K562 (cell line): ENCODE data around the gene RAB13. TPM values are rescaled to one million over a fixed set of nuclear protein-coding genes. Genes with fewer than 3 reads are reported as not detected.

Experiments used
- ATAC-seq: fragments of 200-7000 bp; cut with Tn5 transposase; 3 replicates; pipeline ENCODE4 v1.9.1; 2020; ENCODE audit warnings: moderate library complexity
- BruUV-seq: library from RNA; stranded (reverse); fragments of 400-500 nt; replicated peaks from 2 replicates; lab custom pipeline; 2021; lab: Mats Ljungman, UMichigan
- CTCF ChIA-PET: fragments of 300-600 bp; formaldehyde crosslinking; extraction: SDS; loops from one replicate; lab custom pipeline; 2021; ENCODE audit warnings: low intra/inter-chr PET ratio; lab: Yijun Ruan, JAX
- POLR2A ChIA-PET: fragments of 300-600, 350-650 bp; sonication (Branson Sonifier 250); formaldehyde crosslinking; extraction: SDS; loops from one replicate; lab custom pipeline; 2021; ENCODE audit warnings: antibody characterized with exemption, inconsistent platforms; lab: Yijun Ruan, JAX
- DNase-seq, 4 experiments: peaks; one replicate each; pipeline versions ENCODE4 v3.0.0 to v3.0.0-alpha.2; 2011 to 2018; ENCODE audit warnings: low spot score in 3 of 4, mixed read lengths in 3 of 4; ENCODE audit errors: extremely low read depth in 1 of 4
- FAIRE-seq: peaks from 2 replicates; lab custom pipeline; 2011; peaks lifted over from hg19 to GRCh38; lab: Jason Lieb, UNC
- H2AFZ ChIP-seq: 2 replicates; pipeline ENCODE4 v1.6.0; 2011; ENCODE audit warnings: low read depth, low read length, control low read depth, inconsistent platforms
- H3K27ac ChIP-seq: fragments of 200-600 bp; 3 replicates; pipeline ENCODE4 v1.8.0; 2011; ENCODE audit warnings: low read depth, mild to moderate bottlenecking, control low read depth, inconsistent platforms, low read length, moderate library complexity, mixed read lengths; ENCODE audit errors: extremely low read depth
- H3K27me3 ChIP-seq, 2 experiments: fragments of 300-600 bp in 1 of 2; 2 replicates in 1 of 2; 3 replicates in 1 of 2; pipeline versions ENCODE4 v1.6.0 to v1.8.0; 2011; ENCODE audit warnings: inconsistent platforms in 2 of 2, low read length in 2 of 2, mild to moderate bottlenecking in 1 of 2, mixed read lengths in 1 of 2, moderate library complexity in 1 of 2; ENCODE audit not compliant: control insufficient read depth in 2 of 2, insufficient read depth in 2 of 2
- H3K36me3 ChIP-seq: fragments of 300-600 bp; 3 replicates; pipeline ENCODE4 v1.8.0; 2011; ENCODE audit warnings: mild to moderate bottlenecking, low read length, inconsistent platforms; ENCODE audit not compliant: control insufficient read depth, insufficient read depth
- H3K4me1 ChIP-seq, 2 experiments: fragments of 200-600 bp in 1 of 2; replicated peaks in 1 of 2; 2 replicates in 1 of 2; 3 replicates in 1 of 2; pipeline versions ENCODE4 v1.5.1 to v1.8.0; 2011; ENCODE audit warnings: inconsistent platforms in 2 of 2, low read length in 2 of 2, mild to moderate bottlenecking in 1 of 2, mixed read lengths in 1 of 2, moderate library complexity in 1 of 2; ENCODE audit not compliant: control insufficient read depth in 2 of 2, insufficient read depth in 2 of 2
- H3K4me2 ChIP-seq: 2 replicates; pipeline ENCODE4 v1.6.1; 2011; ENCODE audit warnings: low read length, control low read depth, inconsistent platforms, mixed read lengths; ENCODE audit not compliant: insufficient read depth
- H3K4me3 ChIP-seq: fragments of 200-600 bp; sonication (generic), shearing (Covaris generic); 2 replicates; pipeline ENCODE4 v1.5.1; 2016; ENCODE audit warnings: control low read depth, inconsistent platforms
- H3K79me2 ChIP-seq: fragments of 200-600 bp; 3 replicates; pipeline ENCODE4 v1.8.0; 2011; ENCODE audit warnings: low read length, inconsistent platforms; ENCODE audit not compliant: control insufficient read depth, insufficient read depth
- H3K9ac ChIP-seq, 2 experiments: 2 replicates each; pipeline versions ENCODE4 v1.6.0 to v1.6.1; 2011; ENCODE audit warnings: low read depth in 2 of 2, low read length in 2 of 2, control low read depth in 1 of 2, inconsistent platforms in 1 of 2, mild to moderate bottlenecking in 1 of 2, mixed read lengths in 1 of 2; ENCODE audit not compliant: insufficient read depth in 1 of 2
- H3K9me1 ChIP-seq: one replicate; pipeline ENCODE4 v1.6.0; 2011; ENCODE audit warnings: inconsistent platforms, mild to moderate bottlenecking, low read length, moderate library complexity; ENCODE audit not compliant: control insufficient read depth, insufficient read depth
- H3K9me3 ChIP-seq: replicated peaks from 2 replicates; pipeline ENCODE4 v1.5.1; 2011; ENCODE audit warnings: low read depth, low read length, inconsistent platforms; ENCODE audit not compliant: control insufficient read depth, insufficient read depth
- H4K20me1 ChIP-seq: replicated peaks from 2 replicates; pipeline ENCODE4 v1.6.1; 2011; ENCODE audit warnings: low read length, inconsistent platforms, mixed read lengths; ENCODE audit not compliant: control insufficient read depth, insufficient read depth
- ARID2 ChIP-seq: fragments of 450-650 bp; IDR thresholded peaks from 2 replicates; pipeline ENCODE4 v1.6.1; 2017; ENCODE audit warnings: antibody characterized with exemption, mild to moderate bottlenecking
- CBX8 ChIP-seq: fragments of 200-600 bp; sonication (generic); IDR thresholded peaks from 2 replicates; pipeline ENCODE4 v1.6.1; 2012; ENCODE audit warnings: borderline replicate concordance, mixed run types, low read depth, mild to moderate bottlenecking, moderate library complexity, mixed read lengths, low read length, control low read depth, inconsistent platforms; ENCODE audit not compliant: poor library complexity, severe bottlenecking; ENCODE audit errors: extremely low read depth
- CC2D1A ChIP-seq: fragments of 450-650 bp; IDR thresholded peaks from 2 replicates; pipeline ENCODE4 v1.6.1; 2017; ENCODE audit warnings: mild to moderate bottlenecking
- CEBPB ChIP-seq: fragments of 450-650 bp; IDR thresholded peaks from 2 replicates; pipeline ENCODE4 v1.6.1; 2016; ENCODE audit warnings: missing genetic modification characterization, missing compliant biosample characterization
- FOXJ3 ChIP-seq: sonication (generic); formaldehyde crosslinking; IDR thresholded peaks from 2 replicates; pipeline ENCODE4 v1.4.0; 2020; ENCODE audit warnings: mild to moderate bottlenecking, missing genetic modification reagents
- FOXO4 ChIP-seq: fragments of 450-650 bp; formaldehyde crosslinking; IDR thresholded peaks from 2 replicates; pipeline ENCODE4 v1.4.0; 2020; ENCODE audit warnings: mild to moderate bottlenecking, moderate library complexity
- IFI16 ChIP-seq: fragments of 250-450 bp; sonication (Bioruptor Pico); IDR thresholded peaks from 2 replicates; pipeline ENCODE4 v2.1.2; 2022; ENCODE audit warnings: mild to moderate bottlenecking, inconsistent platforms
- MED1 ChIP-seq: sonication (generic); formaldehyde crosslinking; IDR thresholded peaks from 2 replicates; pipeline ENCODE4 v1.8.1; 2023; ENCODE audit warnings: missing genetic modification reagents, borderline replicate concordance
- PCBP2 ChIP-seq: fragments of 200-400 bp; formaldehyde crosslinking; IDR thresholded peaks from 2 replicates; pipeline ENCODE4 v1.6.1; 2018; ENCODE audit warnings: low read length, low read depth, mild to moderate bottlenecking, moderate library complexity; ENCODE audit not compliant: poor library complexity, severe bottlenecking
- POLR2H ChIP-seq: IDR thresholded peaks from 2 replicates; pipeline ENCODE4 v1.6.1; 2016; ENCODE audit warnings: missing genetic modification characterization, low read depth, mild to moderate bottlenecking, control low read depth, missing compliant biosample characterization, moderate library complexity
- PURB ChIP-seq: sonication (generic); formaldehyde crosslinking; IDR thresholded peaks from 2 replicates; pipeline ENCODE4 v1.9.0; 2021; ENCODE audit warnings: low read depth, mild to moderate bottlenecking, missing genetic modification reagents
- RBBP5 ChIP-seq: fragments of 200-600 bp; sonication (generic); IDR thresholded peaks from 2 replicates; pipeline ENCODE4 v1.6.1; 2012; ENCODE audit warnings: borderline replicate concordance, mild to moderate bottlenecking, low read length, control low read depth, inconsistent platforms; ENCODE audit not compliant: insufficient read depth, poor library complexity, severe bottlenecking
- RBM15 ChIP-seq: fragments of 200-400 bp; formaldehyde crosslinking; IDR thresholded peaks from 2 replicates; pipeline ENCODE4 v1.6.1; 2018; ENCODE audit warnings: mild to moderate bottlenecking, low read length, moderate library complexity; ENCODE audit not compliant: insufficient read depth
- RBM17 ChIP-seq: fragments of 200-400 bp; formaldehyde crosslinking; IDR thresholded peaks from 2 replicates; pipeline ENCODE4 v1.6.1; 2017; ENCODE audit warnings: low read depth, mild to moderate bottlenecking, low read length, borderline replicate concordance
- SMARCA5 ChIP-seq: fragments of 450-650 bp; IDR thresholded peaks from 2 replicates; pipeline ENCODE4 v1.6.1; 2016
- SRSF3 ChIP-seq: fragments of 200-400 bp; formaldehyde crosslinking; IDR thresholded peaks from 2 replicates; pipeline ENCODE4 v1.6.1; 2016; ENCODE audit warnings: mild to moderate bottlenecking, low read length, moderate library complexity; ENCODE audit not compliant: insufficient read depth
- YBX1 ChIP-seq: fragments of 450-650 bp; IDR thresholded peaks from 2 replicates; pipeline ENCODE4 v1.7.1; 2016; ENCODE audit warnings: mild to moderate bottlenecking
- ZNF324 ChIP-seq: fragments of 250-450 bp; sonication (Bioruptor Pico); IDR thresholded peaks from 2 replicates; pipeline ENCODE4 v1.4.0; 2020; ENCODE audit warnings: mild to moderate bottlenecking
- WGBS: fragments of 100-300 bp; shearing (Covaris generic); methylation state at CpG from one replicate; pipeline ENCODE4 v1.1.6; 2016; ENCODE audit warnings: low coverage, mixed read lengths; ENCODE audit not compliant: insufficient coverage; ENCODE audit errors: missing lambda C conversion rate; 5-methylcytosine and 5-hydroxymethylcytosine counted together
- in situ Hi-C: fragments of 300-500 bp; cut with MboI; formaldehyde crosslinking; loops from 4 replicates; pipeline ENCODE4 v1.15.0; 2018; ENCODE audit warnings: inconsistent platforms, mixed read lengths
- intact Hi-C: fragments of 100-400 bp; cut with micrococcal nuclease; formaldehyde crosslinking; loops from 2 replicates; pipeline ENCODE4 v1.14.2; 2022
- polyA plus RNA-seq, 8 experiments: library from polyadenylated mRNA; depleted of rRNA in 4 of 8; stranded (reverse) in 5 of 8; unstranded in 3 of 8; fragments of >200 nt; fragmentation: Nextera tagmentation in 2 of 8; fragmentation: Illumina TruSeq in 1 of 8; extraction: Ambion mirVana in 2 of 8; extraction: Trizol in 1 of 8; gene quantifications; 2 replicates each; pipeline versions ENCODE4 v1.2.1 to v1.2.3, GENCODE V29; 2011 to 2014; ENCODE audit warnings: inconsistent platforms in 1 of 8, missing spikeins in 1 of 8
- total RNA-seq, 7 experiments: library from RNA; depleted of rRNA in 6 of 7; stranded (reverse); fragments of >200 nt in 6 of 7; fragmentation: Illumina TruSeq in 2 of 7; extraction: Trizol in 2 of 7; gene quantifications; 2 replicates each; pipeline versions ENCODE4 v1.2.1 to v1.2.3, GENCODE V29; 2011 to 2021; ENCODE audit warnings: low replicate concordance in 1 of 7

Gene RAB13
- total and polyA plus RNA-seq, 9 of the 15 experiments (the other 6 are each of a cell fraction or from before 2014, with no cell fraction given): 22.3 to 100 (median 39.8) TPM

GRCh38 chr1:153937331-153937730, 48.8 kb downstream of the RAB13 start:
- intact Hi-C loops: no loop called here
- DNase-seq (no peak), FAIRE-seq (no peak), ATAC-seq (no peak)
- 96% methylated on average over 10 of the region's 10 CpGs for WGBS
- no peak overlapping the region for H3K27ac ChIP-seq
- H3K79me2 ChIP-seq: no peaks in the 10 kb centered on the region
- no peaks in the 10 kb centered on the region for H3K9me1 ChIP-seq
- ChIA-PET POLR2A (interaction anchor here (0.8 to 2.2 kb wide), 2 partner anchors 14 to 24 kb away, joined by 3 to 6 read pairs; no protein-coding TSS in a partner anchor), CTCF (no interaction called here)
- in situ Hi-C loops: no loop called here
- H2AFZ ChIP-seq: no peak overlapping the region
- no peak overlapping the region for H3K4me2 ChIP-seq
- H4K20me1 ChIP-seq: no peaks in the 10 kb centered on the region
- H3K4me1 ChIP-seq: no peaks in the 10 kb centered on the region; a peak in 1 of 5 replicates
- H3K27me3 ChIP-seq: no peaks in the 10 kb centered on the region
- peaks cover 92% of the 10 kb centered on the region; the same call in 2 of the 3 replicates for H3K36me3 ChIP-seq
- H3K9me3 ChIP-seq: no peaks in the 10 kb centered on the region
- no peak overlapping the region for H3K9ac ChIP-seq
- BruUV-seq: no TSS peak
- no peak overlapping the region for H3K4me3 ChIP-seq
- TF ChIP-seq MED1 (CRISPR knock-in tag): no peak
- no peak for TF ChIP-seq PCBP2
- TF ChIP-seq FOXJ3 (CRISPR knock-in tag): no peak
- TF ChIP-seq CC2D1A: no peak
- no peak for TF ChIP-seq PURB (CRISPR knock-in tag)
- no peak for TF ChIP-seq ARID2
- no peak for TF ChIP-seq CBX8
- no peak for TF ChIP-seq SMARCA5
- no peak for TF ChIP-seq RBBP5
- no peak for TF ChIP-seq YBX1
- no peak for TF ChIP-seq POLR2H
- no peak for TF ChIP-seq RBM17
- no peak for TF ChIP-seq FOXO4 (CRISPR knock-in tag)
- no peak for TF ChIP-seq IFI16 (CRISPR knock-in tag)
- TF ChIP-seq SRSF3: no peak
- TF ChIP-seq ZNF324 (CRISPR knock-in tag): no peak
- TF ChIP-seq RBM15: no peak
- TF ChIP-seq CEBPB (tag): no peak
